Measurements from ENCODE around the gene DAAM2. TPM values are rescaled to one million over a fixed set of nuclear protein-coding genes. Genes with fewer than 3 reads are reported as not detected.

DAAM2 gene
- total RNA-seq, 4 donors from 2014 or later: 25.9 to 84.0 (median 48.5) TPM

GRCh38 chr6:39953076-39953618 lies 161.0 kb downstream of the DAAM2 start:
- ATAC-seq (no peak), DNase-seq (no peak)
- peaks cover 0 to 22% of the 10 kb centered on the region in 2 donors for H3K4me1 ChIP-seq
- no peaks in the 10 kb centered on the region for H3K27me3 ChIP-seq
- intact Hi-C loops (cut with DNase I; ENCODE audit: low total_unique reads): no loop called here
- no peak overlapping the region for H3K27ac ChIP-seq
- H3K4me3 ChIP-seq: no peak overlapping the region
- H3K36me3 ChIP-seq: no peaks in the 10 kb centered on the region
- TF ChIP-seq POLR2A (IDR thresholded peaks at IDR 0.05) (no peak), CTCF (IDR thresholded peaks at IDR 0.05 in 4 of 5, conservative IDR thresholded peaks at IDR 0.05 in 1 of 5) (no peak)
- no peaks in the 10 kb centered on the region for H3K9me3 ChIP-seq
- in situ Hi-C loops (cut with MboI; ENCODE audit: low sequenced_read_pairs in 4 of 4): no loop called here

Other genes starting within 250 kb of the DAAM2 start
- gene KIF6, start 67.0 kb upstream of the DAAM2 start, total RNA-seq: not detected
- 10 to 100 TPM; 26.4 to 61.7 (median 38.4) TPM for gene MOCS1, start 142.1 kb downstream of the DAAM2 start, total RNA-seq

Data from gastrocnemius medialis (tissue), 4 donors.